ENCODE measurements around the gene PPP1R9A.

The PPP1R9A gene

GRCh38 chr7:94904982-94905381 lies 2.4 kb upstream of the PPP1R9A start:
- Histone ChIP-seq H2BK5ac (ENCODE audit: low read length) (no peak overlapping the region), H2AK5ac (ENCODE audit: low read depth, low read length) (no peak overlapping the region), H3K4me1 (ENCODE audit: control insufficient read depth in 2 of 2, insufficient read depth in 1 of 2, low read depth in 1 of 2, low read length in 2 of 2) (peaks cover 2 to 4% of the 10 kb centered on the region in 2 donors), H3K79me1 (ENCODE audit: low read depth, low read length) (no peaks in the 10 kb centered on the region), H3K27ac (replicated peaks; ENCODE audit: low read length) (no peak overlapping the region), H4K8ac (ENCODE audit: low read depth, low read length) (no peak overlapping the region), H3K18ac (ENCODE audit: low read length) (no peak overlapping the region), H3K4ac (ENCODE audit: low read length) (no peak overlapping the region), H3K36me3 (replicated peaks in 1 of 2; ENCODE audit: control insufficient read depth in 2 of 2, insufficient read depth in 2 of 2, low read length in 2 of 2) (no peaks in the 10 kb centered on the region), H2BK12ac (ENCODE audit: low read length) (no peak overlapping the region), H3K4me2 (ENCODE audit: insufficient read depth, low read length, poor library complexity, severe bottlenecking) (no peak overlapping the region), H2BK120ac (ENCODE audit: low read depth, low read length) (no peak overlapping the region), H3K4me3 (ENCODE audit: low read length in 2 of 2) (no peak overlapping the region), H3K23ac (ENCODE audit: low read depth, low read length, poor library complexity) (no peak overlapping the region), H3K9ac (ENCODE audit: low read depth, low read length, poor library complexity) (no peak overlapping the region), H2AFZ (ENCODE audit: low read length) (no peak overlapping the region), H3K27me3 (ENCODE audit: control insufficient read depth in 3 of 3, insufficient read depth in 3 of 3, low read depth in 1 of 3, low read length in 3 of 3) (no peaks in the 10 kb centered on the region), H2BK15ac (ENCODE audit: low read length) (no peak overlapping the region), H3K14ac (ENCODE audit: low read length) (no peak overlapping the region), H3K9me3 (replicated peaks in 1 of 2; ENCODE audit: control insufficient read depth in 2 of 2, insufficient read depth in 1 of 2, low read depth in 1 of 2, low read length in 2 of 2) (no peaks in the 10 kb centered on the region), H4K91ac (ENCODE audit: low read depth, low read length, poor library complexity) (no peak overlapping the region)
- DNase-seq (ENCODE audit: low spot score), result no peak
- no CpG with 5 or more reads among the region's 1 CpG for WGBS, 2 donors (ENCODE audit: extremely low coverage in 2 of 2, insufficient read length in 2 of 2, insufficient replicate concordance in 1 of 2)

- WGBS, 2 donors (ENCODE audit: extremely low coverage in 2 of 2, insufficient read length in 2 of 2, insufficient replicate concordance in 1 of 2), result no CpG with 5 or more reads among the region's 8 CpGs
- Histone ChIP-seq H3K9me3 (replicated peaks in 1 of 2; ENCODE audit: control insufficient read depth in 2 of 2, insufficient read depth in 1 of 2, low read depth in 1 of 2, low read length in 2 of 2) (peaks cover 0 to 8% of the 10 kb centered on the region in 2 donors), H2BK12ac (ENCODE audit: low read length) (no peak overlapping the region), H2AK5ac (ENCODE audit: low read depth, low read length) (no peak overlapping the region), H3K4me3 (ENCODE audit: low read length in 2 of 2) (no peak overlapping the region), H3K14ac (ENCODE audit: low read length) (no peak overlapping the region), H3K4ac (ENCODE audit: low read length) (no peak overlapping the region), H3K18ac (ENCODE audit: low read length) (no peak overlapping the region), H3K23ac (ENCODE audit: low read depth, low read length, poor library complexity) (no peak overlapping the region), H2BK5ac (ENCODE audit: low read length) (no peak overlapping the region), H2BK120ac (ENCODE audit: low read depth, low read length) (no peak overlapping the region), H3K4me2 (ENCODE audit: insufficient read depth, low read length, poor library complexity, severe bottlenecking) (no peak overlapping the region), H3K79me1 (ENCODE audit: low read depth, low read length) (no peaks in the 10 kb centered on the region), H3K36me3 (replicated peaks in 1 of 2; ENCODE audit: control insufficient read depth in 2 of 2, insufficient read depth in 2 of 2, low read length in 2 of 2) (peaks cover 0 to 7% of the 10 kb centered on the region in 2 donors), H3K4me1 (ENCODE audit: control insufficient read depth in 2 of 2, insufficient read depth in 1 of 2, low read depth in 1 of 2, low read length in 2 of 2) (peaks cover 4 to 8% of the 10 kb centered on the region in 2 donors), H3K27ac (replicated peaks; ENCODE audit: low read length) (no peak overlapping the region), H3K9ac (ENCODE audit: low read depth, low read length, poor library complexity) (no peak overlapping the region), H2AFZ (ENCODE audit: low read length) (peak overlapping the region; percentile 2), H4K91ac (ENCODE audit: low read depth, low read length, poor library complexity) (no peak overlapping the region), H3K27me3 (ENCODE audit: control insufficient read depth in 3 of 3, insufficient read depth in 3 of 3, low read depth in 1 of 3, low read length in 3 of 3) (no peaks in the 10 kb centered on the region), H4K8ac (ENCODE audit: low read depth, low read length) (no peak overlapping the region), H2BK15ac (ENCODE audit: low read length) (no peak overlapping the region)
- no peak for DNase-seq (ENCODE audit: low spot score)
Measured at GRCh38 chr7:94906065-94906851, 1.1 kb upstream of the PPP1R9A start.

DNA sequence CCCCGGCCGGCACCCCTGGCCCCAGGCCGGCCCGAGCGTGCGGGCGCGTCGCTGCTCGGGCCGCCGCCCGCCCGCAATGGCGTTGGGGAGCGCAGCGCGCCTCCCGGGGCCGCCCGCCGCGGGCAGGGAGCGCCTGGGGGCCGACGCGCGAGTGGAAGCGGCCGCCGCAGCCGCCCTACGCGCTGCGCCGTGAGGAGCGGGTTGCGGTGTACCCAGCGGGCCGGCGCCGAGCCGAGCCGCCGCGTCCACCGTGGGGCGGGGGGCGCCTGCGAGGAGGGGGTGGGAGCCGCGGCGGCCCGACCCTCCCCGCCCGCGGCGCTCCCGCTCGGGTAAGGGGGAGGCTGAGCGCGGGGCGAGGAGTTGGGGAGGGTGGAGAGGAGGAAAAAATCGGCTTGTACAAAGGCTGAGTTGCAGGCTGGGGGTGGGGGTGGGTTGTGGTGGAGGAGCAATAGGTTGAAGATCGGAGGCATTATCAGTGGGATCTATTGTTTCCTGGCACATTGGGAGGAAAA lies 473 bp downstream of the PPP1R9A start:
- no CpG with 5 or more reads among the region's 65 CpGs for WGBS, 2 donors (ENCODE audit: extremely low coverage in 2 of 2, insufficient read length in 2 of 2, insufficient replicate concordance in 1 of 2)
- peak; percentile 58 for DNase-seq (ENCODE audit: low spot score)

More for the DNA sequence above, 473 bp downstream of the PPP1R9A start:
- Histone ChIP-seq H2AFZ (ENCODE audit: low read length) (peak overlapping the region; percentile 93), H2BK120ac (ENCODE audit: low read depth, low read length) (peak overlapping the region; percentile 81), H3K23ac (ENCODE audit: low read depth, low read length, poor library complexity) (no peak overlapping the region), H2BK15ac (ENCODE audit: low read length) (peak overlapping the region; percentile 39), H2AK5ac (ENCODE audit: low read depth, low read length) (no peak overlapping the region), H3K9ac (ENCODE audit: low read depth, low read length, poor library complexity) (peak overlapping the region; percentile 85), H3K4ac (ENCODE audit: low read length) (no peak overlapping the region), H3K27ac (replicated peaks; ENCODE audit: low read length) (peak overlapping the region; percentile 97), H2BK5ac (ENCODE audit: low read length) (peak overlapping the region; percentile 6), H3K9me3 (replicated peaks in 1 of 2; ENCODE audit: control insufficient read depth in 2 of 2, insufficient read depth in 1 of 2, low read depth in 1 of 2, low read length in 2 of 2) (peaks cover 0 to 9% of the 10 kb centered on the region in 2 donors), H3K79me1 (ENCODE audit: low read depth, low read length) (no peaks in the 10 kb centered on the region), H3K4me3 (ENCODE audit: low read length in 2 of 2) (peak overlapping the region; percentile 75 to 82), H3K4me1 (ENCODE audit: control insufficient read depth in 2 of 2, insufficient read depth in 1 of 2, low read depth in 1 of 2, low read length in 2 of 2) (peaks cover 10 to 11% of the 10 kb centered on the region in 2 donors), H4K91ac (ENCODE audit: low read depth, low read length, poor library complexity) (peak overlapping the region; percentile 95), H3K27me3 (ENCODE audit: control insufficient read depth in 3 of 3, insufficient read depth in 3 of 3, low read depth in 1 of 3, low read length in 3 of 3) (no peaks in the 10 kb centered on the region), H3K14ac (ENCODE audit: low read length) (no peak overlapping the region), H2BK12ac (ENCODE audit: low read length) (no peak overlapping the region), H4K8ac (ENCODE audit: low read depth, low read length) (no peak overlapping the region), H3K4me2 (ENCODE audit: insufficient read depth, low read length, poor library complexity, severe bottlenecking) (peak overlapping the region; percentile 56), H3K18ac (ENCODE audit: low read length) (peak overlapping the region; percentile 93), H3K36me3 (replicated peaks in 1 of 2; ENCODE audit: control insufficient read depth in 2 of 2, insufficient read depth in 2 of 2, low read length in 2 of 2) (peaks cover 0 to 8% of the 10 kb centered on the region in 2 donors)
